PC-9 (cell line): ENCODE results near the gene SLC35E2B. TPM values are rescaled to one million over a fixed set of nuclear protein-coding genes. Genes with fewer than 3 reads are reported as not detected.

Source experiments
- BruUV-seq: library from RNA; stranded (reverse); fragments of 400-500 nt; replicated peaks from 2 replicates; lab custom pipeline; 2021; lab: Mats Ljungman, UMichigan
- CTCF ChIA-PET: fragments of 300-600 bp; sonication (Branson Sonifier 250); formaldehyde crosslinking; loops from one replicate; lab custom pipeline; 2022; ENCODE audit warnings: antibody characterized with exemption; lab: Charles Lee
- POLR2A ChIA-PET: fragments of 300-600 bp; sonication (Branson Sonifier 250); formaldehyde crosslinking; loops from one replicate; lab custom pipeline; 2022; ENCODE audit warnings: antibody characterized with exemption; ENCODE audit not compliant: unreplicated experiment; lab: Charles Lee
- DNase-seq, 2 experiments: peaks; one replicate each; pipeline versions ENCODE4 v3.0.0 to v3.0.0-alpha.2; 2015 to 2022; ENCODE audit warnings: mixed read lengths in 1 of 2
- H2AFZ ChIP-seq: fragments of 200-600 bp; sonication (generic); 2 replicates; pipeline ENCODE4 v1.8.1; 2017; ENCODE audit warnings: antibody characterized with exemption
- H3F3A ChIP-seq: fragments of 200-600 bp; sonication (generic); 2 replicates; pipeline ENCODE4 v1.8.1; 2017; ENCODE audit warnings: antibody characterized with exemption, mild to moderate bottlenecking, low read depth; ENCODE audit not compliant: insufficient read depth
- H3K27ac ChIP-seq: fragments of 200-600 bp; sonication (generic); 2 replicates; pipeline ENCODE4 v1.6.1; 2016; ENCODE audit warnings: mixed run types
- H3K27me3 ChIP-seq: fragments of 200-600 bp; sonication (generic); 2 replicates; pipeline ENCODE4 v1.6.1; 2016; ENCODE audit warnings: low read depth, mixed run types; ENCODE audit not compliant: insufficient read depth
- H3K36me3 ChIP-seq: fragments of 200-600 bp; sonication (generic); 2 replicates; pipeline ENCODE4 v1.6.1; 2016; ENCODE audit warnings: low read depth, mixed run types
- H3K4me1 ChIP-seq: fragments of 200-600 bp; sonication (generic); replicated peaks from 2 replicates; pipeline ENCODE4 v1.6.1; 2016; ENCODE audit warnings: mixed run types; ENCODE audit not compliant: insufficient read depth
- H3K4me2 ChIP-seq: fragments of 200-600 bp; sonication (generic); 2 replicates; pipeline ENCODE4 v1.6.1; 2017; ENCODE audit warnings: mixed run types
- H3K4me3 ChIP-seq: fragments of 200-600 bp; sonication (generic); 2 replicates; pipeline ENCODE4 v1.6.1; 2016; ENCODE audit warnings: mixed run types
- H3K79me2 ChIP-seq: fragments of 200-600 bp; sonication (generic); 2 replicates; pipeline ENCODE4 v1.6.1; 2017; ENCODE audit warnings: low read depth, mixed run types
- H3K9me2 ChIP-seq: fragments of 200-600 bp; sonication (generic); 2 replicates; pipeline ENCODE4 v1.8.1; 2017; ENCODE audit warnings: mild to moderate bottlenecking; ENCODE audit not compliant: insufficient read depth
- H3K9me3 ChIP-seq: fragments of 200-600 bp; sonication (generic); 2 replicates; pipeline ENCODE4 v1.8.1; 2016; ENCODE audit warnings: low read depth; ENCODE audit not compliant: insufficient read depth
- H4K20me1 ChIP-seq: fragments of 200-600 bp; sonication (generic); 2 replicates; pipeline ENCODE4 v1.8.1; 2017; ENCODE audit not compliant: insufficient read depth
- EZH2 ChIP-seq: fragments of 200-600 bp; sonication (generic); IDR thresholded peaks from 2 replicates; pipeline ENCODE4 v1.8.0; 2017; ENCODE audit warnings: antibody characterized with exemption, low read depth
- intact Hi-C: fragments of 100-400 bp; cut with micrococcal nuclease; formaldehyde crosslinking; loops from one replicate; pipeline ENCODE4 v1.10.0; 2022; ENCODE audit not compliant: unreplicated experiment
- total RNA-seq: library from RNA; stranded (reverse); gene quantifications from 2 replicates; pipeline ENCODE4 v1.2.3, GENCODE V29; 2021
- TF ChIP-seq, protein P1 (sequence below): fragments of 200-600 bp; sonication (generic); conservative IDR thresholded peaks from 2 replicates; pipeline ENCODE4 v1.6.1; 2017; ENCODE audit warnings: mixed run types, antibody characterized with exemption, mild to moderate bottlenecking, moderate library complexity

The SLC35E2B gene
- total RNA-seq, 1 experiment from 2014 or later = 55.4 TPM

DNA sequence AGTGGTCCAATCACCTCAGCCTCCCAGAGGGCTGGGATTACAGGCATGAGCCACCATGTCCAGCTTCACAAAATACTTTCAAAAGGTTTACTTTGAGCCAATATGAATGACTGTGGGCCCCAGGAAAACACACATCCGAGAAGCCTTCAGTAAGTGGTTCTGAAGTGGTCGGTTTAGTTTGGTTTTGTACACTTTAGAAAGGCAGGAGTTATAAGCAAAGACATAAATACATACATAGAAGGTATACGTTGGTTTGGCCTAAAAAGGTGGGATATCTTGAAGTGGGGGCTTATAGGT lies 80.5 kb downstream of the SLC35E2B start:
- Histone ChIP-seq H3F3A (peaks cover 12% of the 10 kb centered on the region; the same call in 1 of the 2 replicates), H3K9me2 (no peaks in the 10 kb centered on the region), H2AFZ (no peak overlapping the region), H3K36me3 (no peaks in the 10 kb centered on the region), H4K20me1 (peaks cover 14% of the 10 kb centered on the region), H3K79me2 (peaks cover 29% of the 10 kb centered on the region), H3K4me3 (no peak overlapping the region), H3K9me3 (no peaks in the 10 kb centered on the region), H3K4me2 (no peak overlapping the region), H3K27ac (no peak overlapping the region), H3K4me1 (peaks cover 18% of the 10 kb centered on the region), H3K27me3 (no peaks in the 10 kb centered on the region)
- intact Hi-C loops = no loop called here
- BruUV-seq = no TSS peak
- DNase-seq = no peak
- TF ChIP-seq, protein P1, sequence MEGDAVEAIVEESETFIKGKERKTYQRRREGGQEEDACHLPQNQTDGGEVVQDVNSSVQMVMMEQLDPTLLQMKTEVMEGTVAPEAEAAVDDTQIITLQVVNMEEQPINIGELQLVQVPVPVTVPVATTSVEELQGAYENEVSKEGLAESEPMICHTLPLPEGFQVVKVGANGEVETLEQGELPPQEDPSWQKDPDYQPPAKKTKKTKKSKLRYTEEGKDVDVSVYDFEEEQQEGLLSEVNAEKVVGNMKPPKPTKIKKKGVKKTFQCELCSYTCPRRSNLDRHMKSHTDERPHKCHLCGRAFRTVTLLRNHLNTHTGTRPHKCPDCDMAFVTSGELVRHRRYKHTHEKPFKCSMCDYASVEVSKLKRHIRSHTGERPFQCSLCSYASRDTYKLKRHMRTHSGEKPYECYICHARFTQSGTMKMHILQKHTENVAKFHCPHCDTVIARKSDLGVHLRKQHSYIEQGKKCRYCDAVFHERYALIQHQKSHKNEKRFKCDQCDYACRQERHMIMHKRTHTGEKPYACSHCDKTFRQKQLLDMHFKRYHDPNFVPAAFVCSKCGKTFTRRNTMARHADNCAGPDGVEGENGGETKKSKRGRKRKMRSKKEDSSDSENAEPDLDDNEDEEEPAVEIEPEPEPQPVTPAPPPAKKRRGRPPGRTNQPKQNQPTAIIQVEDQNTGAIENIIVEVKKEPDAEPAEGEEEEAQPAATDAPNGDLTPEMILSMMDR = no peak
- no peak for TF ChIP-seq EZH2
- ChIA-PET POLR2A (interaction anchor here (0.7 kb wide), 1 partner anchor 33 kb away, joined by 10 read pairs; no protein-coding TSS in a partner anchor), CTCF (no interaction called here)

DNA sequence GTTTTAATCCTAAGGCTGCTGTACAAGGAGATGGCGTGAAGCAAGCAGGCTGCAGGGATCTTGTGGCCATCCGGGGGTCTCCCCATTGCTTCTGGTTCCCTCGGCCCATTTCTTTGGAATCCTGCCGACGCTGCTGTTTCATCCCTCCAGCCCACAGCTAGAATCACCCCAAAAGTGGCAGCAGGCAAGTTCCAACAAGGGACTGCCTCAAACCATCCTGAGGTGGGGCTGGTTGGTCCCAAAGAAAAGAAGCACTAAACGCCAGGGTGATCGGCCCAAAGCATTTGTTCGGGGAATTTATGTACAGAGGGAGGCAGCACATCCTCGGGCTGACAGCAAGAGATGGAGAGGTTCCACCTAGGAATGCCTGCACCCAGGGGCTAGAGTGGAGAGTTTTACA lies 81.8 kb downstream of the SLC35E2B start:
- Histone ChIP-seq H3K4me3 (no peak overlapping the region), H3F3A (peaks cover 12% of the 10 kb centered on the region; the same call in 1 of the 2 replicates), H3K4me1 (peaks cover 13% of the 10 kb centered on the region), H3K9me2 (no peaks in the 10 kb centered on the region), H2AFZ (no peak overlapping the region), H3K27ac (no peak overlapping the region), H3K79me2 (peaks cover 20% of the 10 kb centered on the region), H3K9me3 (no peaks in the 10 kb centered on the region), H3K27me3 (no peaks in the 10 kb centered on the region), H3K36me3 (no peaks in the 10 kb centered on the region), H3K4me2 (no peak overlapping the region), H4K20me1 (peaks cover 14% of the 10 kb centered on the region)
- ChIA-PET CTCF (no interaction called here), POLR2A (interaction anchor here (0.6 kb wide), 1 partner anchor 284 kb away, joined by 3 read pairs; no protein-coding TSS in a partner anchor)
- BruUV-seq = no TSS peak
- TF ChIP-seq, protein P1 = no peak
- no peak for TF ChIP-seq EZH2
- no peak for DNase-seq
- intact Hi-C loops = no loop called here

DNA sequence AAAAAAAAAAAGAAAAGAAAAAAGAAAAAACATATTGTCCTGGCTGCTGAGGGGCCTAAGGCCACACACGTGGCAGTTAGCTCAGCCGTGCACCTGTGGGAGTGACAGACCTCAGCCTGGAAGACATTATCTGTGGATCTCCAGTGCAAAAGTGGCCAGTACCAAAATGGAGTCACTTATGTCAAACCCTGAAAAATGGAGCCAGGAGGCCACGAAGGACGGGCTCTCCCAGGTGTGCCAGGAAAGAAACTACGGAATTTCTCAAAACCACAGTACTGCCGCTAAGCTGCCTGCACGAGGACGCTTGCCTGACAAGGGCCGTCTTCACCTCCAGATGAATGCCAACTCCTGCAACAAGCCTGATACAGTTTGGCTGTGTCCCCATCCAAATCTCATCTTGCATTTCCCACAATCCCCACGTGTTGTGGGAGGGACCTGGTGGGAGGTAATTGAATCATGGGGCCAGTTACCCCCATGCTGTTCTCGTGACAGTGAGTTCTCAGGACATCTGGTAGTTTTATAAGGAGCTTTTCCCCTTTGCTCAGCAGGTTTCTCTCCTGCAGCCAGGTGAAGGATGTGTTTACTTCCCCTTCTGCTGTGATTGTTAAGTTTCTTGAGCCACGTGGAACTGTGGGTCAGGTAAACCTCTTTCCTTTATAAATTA lies 82.6 kb downstream of the SLC35E2B start:
- no TSS peak for BruUV-seq
- CTCF ChIA-PET = no interaction called here
- intact Hi-C loops = no loop called here
- peaks cover 14% of the 10 kb centered on the region for H4K20me1 ChIP-seq
- peaks cover 19% of the 10 kb centered on the region for H3K79me2 ChIP-seq
- H3K4me2 ChIP-seq = no peak overlapping the region
- DNase-seq = no peak
- no peaks in the 10 kb centered on the region for H3K27me3 ChIP-seq
- peaks cover 13% of the 10 kb centered on the region for H3K4me1 ChIP-seq
- POLR2A ChIA-PET = interaction anchor here (0.6 kb wide), 1 partner anchor 283 kb away, joined by 3 read pairs; no protein-coding TSS in a partner anchor
- no peak overlapping the region for H3K27ac ChIP-seq
- no peaks in the 10 kb centered on the region for H3K9me2 ChIP-seq
- H3K36me3 ChIP-seq = no peaks in the 10 kb centered on the region
- no peak overlapping the region for H2AFZ ChIP-seq
- TF ChIP-seq EZH2 = no peak
- TF ChIP-seq, protein P1 = no peak
- H3F3A ChIP-seq = peaks cover 8% of the 10 kb centered on the region; the same call in 1 of the 2 replicates
- no peaks in the 10 kb centered on the region for H3K9me3 ChIP-seq
- H3K4me3 ChIP-seq = no peak overlapping the region

Other genes with a start within 250 kb of the SLC35E2B start
- 4.0 and 4.2 TPM in 2 replicates for gene ATAD3C, start 243.1 kb downstream of the SLC35E2B start, total RNA-seq
- gene ATAD3B, start 221.0 kb downstream of the SLC35E2B start, total RNA-seq = 28.5 and 32.8 TPM in 2 replicates
- gene ATAD3A, start 180.6 kb downstream of the SLC35E2B start, total RNA-seq = 36.6 and 43.6 TPM in 2 replicates
- gene TMEM240, start 152.2 kb downstream of the SLC35E2B start, total RNA-seq = 4.4 and 8.3 TPM in 2 replicates
- 139 and 145 TPM in 2 replicates for gene SSU72, start 117.9 kb downstream of the SLC35E2B start, total RNA-seq
- gene FNDC10, start 92.7 kb downstream of the SLC35E2B start, total RNA-seq = 5.4 and 7.8 TPM in 2 replicates
- 75.0 and 92.8 TPM in 2 replicates for gene MIB2, start 77.3 kb downstream of the SLC35E2B start, total RNA-seq
- 4.6 and 4.9 TPM in 2 replicates for gene MMP23B, start 60.6 kb downstream of the SLC35E2B start, total RNA-seq
- gene CDK11B, start 33.8 kb downstream of the SLC35E2B start, total RNA-seq = 21.2 and 22.5 TPM in 2 replicates
- gene CDK11A, start 31.6 kb upstream of the SLC35E2B start, total RNA-seq = 36.2 and 42.2 TPM in 2 replicates
- 98.9 and 105 TPM in 2 replicates for gene NADK, start 85.7 kb upstream of the SLC35E2B start, total RNA-seq
- 257 and 286 TPM in 2 replicates for gene GNB1, start 198.3 kb upstream of the SLC35E2B start, total RNA-seq
- 2.1 and 3.9 TPM in 2 replicates for gene CALML6, start 222.5 kb upstream of the SLC35E2B start, total RNA-seq
- 7.4 and 8.5 TPM in 2 replicates for gene TMEM52, start 226.5 kb upstream of the SLC35E2B start, total RNA-seq